ENCODE data around the gene ALPL.

ALPL gene

DNA sequence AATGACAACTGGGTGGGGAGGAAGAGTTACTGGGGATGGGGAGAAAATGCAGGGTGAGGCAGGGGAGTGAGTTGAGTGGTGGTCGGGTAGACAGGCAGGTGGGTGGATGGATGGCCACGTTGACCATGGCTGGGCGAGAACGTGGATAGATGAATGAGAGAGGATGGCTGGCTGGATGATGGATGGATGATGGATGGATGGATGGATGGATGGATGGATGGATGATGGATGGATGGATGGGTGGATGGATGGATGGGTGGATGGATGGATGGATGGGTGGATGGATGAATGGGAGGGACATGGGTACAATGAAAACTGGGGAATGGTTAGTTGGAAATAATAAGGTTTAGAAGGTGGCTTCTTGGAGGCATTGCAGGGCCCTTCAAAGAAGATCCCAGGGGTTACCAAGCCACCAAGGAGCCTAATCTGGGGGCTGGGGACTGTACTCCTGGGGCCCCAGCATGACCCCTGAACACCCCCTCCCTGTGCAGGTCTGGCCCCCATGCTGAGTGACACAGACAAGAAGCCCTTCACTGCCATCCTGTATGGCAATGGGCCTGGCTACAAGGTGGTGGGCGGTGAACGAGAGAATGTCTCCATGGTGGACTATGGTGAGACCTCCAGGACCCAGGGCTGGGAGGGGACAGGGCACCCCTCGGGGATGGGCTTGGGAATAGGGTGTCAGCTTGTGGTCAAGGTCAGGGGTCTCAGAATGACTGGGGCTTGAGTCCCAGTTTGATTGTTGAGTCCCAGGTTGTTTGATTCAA, 67.0 kb downstream of the ALPL start:
- DNase-seq (ENCODE audit: low spot score): no peak

DNA sequence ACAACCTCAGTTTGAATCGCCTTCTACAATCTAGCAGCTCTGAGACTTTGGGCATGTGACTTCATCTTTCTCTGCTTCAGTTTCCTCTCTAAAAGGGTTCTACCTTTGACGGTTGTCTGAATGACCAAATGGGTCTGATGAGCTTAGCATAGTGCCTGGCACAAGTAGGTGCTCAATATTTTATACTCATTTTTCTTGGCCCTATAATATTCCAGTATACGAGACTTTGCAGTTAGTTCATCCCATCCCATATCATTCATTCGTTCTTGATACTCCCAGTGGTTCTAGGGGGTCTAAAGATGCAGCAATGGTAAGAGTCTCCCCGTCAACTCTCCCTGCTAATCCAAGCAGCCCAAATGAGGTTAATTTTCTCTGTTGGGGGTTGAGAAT, 67.6 kb downstream of the ALPL start:
- DNase-seq (ENCODE audit: low spot score): no peak

DNA sequence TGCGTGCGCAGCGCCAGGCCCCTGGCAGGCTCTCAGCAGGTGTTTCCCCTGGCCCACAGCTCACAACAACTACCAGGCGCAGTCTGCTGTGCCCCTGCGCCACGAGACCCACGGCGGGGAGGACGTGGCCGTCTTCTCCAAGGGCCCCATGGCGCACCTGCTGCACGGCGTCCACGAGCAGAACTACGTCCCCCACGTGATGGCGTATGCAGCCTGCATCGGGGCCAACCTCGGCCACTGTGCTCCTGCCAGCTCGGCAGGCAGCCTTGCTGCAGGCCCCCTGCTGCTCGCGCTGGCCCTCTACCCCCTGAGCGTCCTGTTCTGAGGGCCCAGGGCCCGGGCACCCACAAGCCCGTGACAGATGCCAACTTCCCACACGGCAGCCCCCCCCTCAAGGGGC, 68.1 kb downstream of the ALPL start:
- no peak for DNase-seq (ENCODE audit: low spot score)

DNA sequence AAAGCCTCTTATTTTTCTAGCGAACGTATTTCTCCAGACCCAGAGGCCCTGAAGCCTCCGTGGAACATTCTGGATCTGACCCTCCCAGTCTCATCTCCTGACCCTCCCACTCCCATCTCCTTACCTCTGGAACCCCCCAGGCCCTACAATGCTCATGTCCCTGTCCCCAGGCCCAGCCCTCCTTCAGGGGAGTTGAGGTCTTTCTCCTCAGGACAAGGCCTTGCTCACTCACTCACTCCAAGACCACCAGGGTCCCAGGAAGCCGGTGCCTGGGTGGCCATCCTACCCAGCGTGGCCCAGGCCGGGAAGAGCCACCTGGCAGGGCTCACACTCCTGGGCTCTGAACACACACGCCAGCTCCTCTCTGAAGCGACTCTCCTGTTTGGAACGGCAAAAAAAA, 68.7 kb downstream of the ALPL start:
- no peak for DNase-seq (ENCODE audit: low spot score)

DNA sequence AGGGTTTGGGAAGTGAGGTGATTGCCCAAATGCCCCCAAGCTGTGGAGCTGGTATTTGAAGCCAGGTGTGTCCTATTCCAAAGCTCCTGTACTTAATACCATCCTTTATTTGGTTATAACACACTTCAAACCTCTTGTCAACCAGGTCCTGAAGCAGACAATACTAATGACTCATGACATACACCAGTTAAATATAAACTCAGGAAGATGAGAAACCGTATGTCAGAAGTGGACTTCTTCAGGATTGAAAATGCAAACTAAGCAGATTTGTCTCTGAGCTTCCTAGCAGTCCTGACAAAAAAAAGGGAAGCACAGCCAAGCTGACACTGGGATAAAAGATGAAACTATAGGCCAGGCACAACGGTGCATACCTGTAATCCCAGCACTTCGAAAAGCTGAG, 70.6 kb downstream of the ALPL start:
- no peak for DNase-seq (ENCODE audit: low spot score)

DNA sequence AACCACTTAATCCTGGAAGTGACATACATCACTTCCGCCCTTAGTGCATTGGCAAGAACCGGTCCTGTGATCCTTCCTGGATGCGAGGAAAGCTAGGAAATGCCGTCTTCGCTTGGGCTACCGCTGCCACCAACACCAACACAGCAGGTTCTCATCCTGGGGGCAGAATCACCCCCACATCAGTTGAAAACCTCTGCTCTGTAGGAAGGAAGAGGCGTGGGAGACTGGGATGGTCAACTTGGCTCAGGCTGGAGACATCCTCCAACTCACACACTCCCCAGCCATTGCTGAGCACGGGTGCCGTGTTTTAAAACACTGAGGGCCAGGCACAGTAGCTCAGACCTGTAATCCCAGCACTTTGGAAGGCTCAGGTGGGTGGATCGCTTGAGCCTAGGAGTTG, 74.9 kb downstream of the ALPL start:
- DNase-seq (ENCODE audit: low spot score): no peak

DNA sequence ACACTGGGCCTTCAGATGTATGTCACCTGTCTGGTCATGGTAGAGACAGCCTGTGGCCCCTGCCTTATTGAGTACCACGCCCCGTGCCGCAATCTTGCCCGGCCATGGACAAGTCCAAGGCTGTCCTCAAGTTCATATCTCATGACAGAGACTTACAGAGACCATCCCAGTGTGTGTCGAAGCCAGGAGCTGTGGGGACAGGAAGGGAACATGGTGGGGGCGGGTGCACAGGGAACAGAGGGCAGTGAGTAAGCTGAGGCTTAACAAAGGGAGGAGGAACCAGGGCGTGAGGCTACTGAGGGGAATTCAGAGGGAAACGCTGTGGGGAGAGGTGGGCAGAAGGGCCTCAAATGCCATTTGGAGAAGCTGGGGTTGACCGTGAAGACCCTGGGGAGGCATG, 75.8 kb downstream of the ALPL start:
- DNase-seq (ENCODE audit: low spot score): no peak

GRCh38 chr1:21586222-21586621, 77.0 kb downstream of the ALPL start:
- DNase-seq (ENCODE audit: low spot score): no peak

DNA sequence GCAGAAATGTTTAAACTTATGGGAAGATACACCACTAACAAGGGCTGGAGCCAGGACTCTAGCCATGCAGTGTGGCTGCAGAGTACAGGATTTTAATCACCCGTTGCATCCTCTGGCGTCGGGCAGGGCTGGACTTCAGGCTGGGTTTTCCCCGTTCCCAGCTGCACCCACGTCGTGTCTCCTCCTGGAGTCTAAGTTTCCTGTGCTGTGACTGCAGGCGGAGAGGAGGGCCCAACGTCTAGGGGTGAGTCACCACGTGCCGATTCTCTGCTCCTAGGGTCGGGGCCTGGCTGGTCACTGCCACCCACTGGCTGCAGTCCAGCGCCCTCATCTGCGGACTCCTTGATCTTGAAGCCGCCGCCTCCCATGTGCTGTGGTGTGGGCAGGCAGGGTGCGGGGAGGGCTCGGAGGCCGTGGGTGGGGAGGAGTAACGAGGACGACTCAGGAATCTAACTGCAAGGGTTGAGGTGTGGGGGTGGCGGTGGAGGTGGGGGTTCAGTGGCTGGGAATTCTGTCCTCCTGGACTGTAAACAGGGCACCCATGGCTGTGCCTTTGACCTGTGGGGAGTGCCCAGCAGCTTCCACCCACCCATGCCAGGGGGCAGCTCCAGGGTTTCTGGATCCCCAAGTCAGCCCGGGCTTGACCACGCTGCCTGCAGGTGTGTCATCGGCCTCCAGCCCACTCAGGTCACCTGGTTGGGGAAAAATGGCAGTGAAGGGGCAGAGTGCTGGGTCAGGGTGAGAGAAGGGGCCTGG, 77.8 kb downstream of the ALPL start:
- no peak for DNase-seq (ENCODE audit: low spot score)

DNA sequence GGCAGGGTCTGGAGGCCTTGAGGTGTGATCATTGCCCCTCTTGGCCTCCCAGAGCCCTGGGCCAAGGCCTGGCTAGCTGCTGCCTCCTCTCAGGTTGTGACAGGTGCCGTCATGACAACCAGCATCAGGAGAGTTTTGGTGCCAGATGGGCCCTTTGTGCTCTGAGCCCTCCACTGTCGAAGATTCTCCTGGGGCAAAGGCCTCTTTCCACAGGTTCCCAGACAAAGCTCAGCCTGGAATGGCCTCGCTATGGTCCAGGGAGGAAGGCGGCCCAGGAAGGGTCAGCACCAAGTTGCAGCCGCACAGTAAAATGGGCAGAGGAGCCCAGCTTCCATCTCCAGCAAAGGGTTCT, 78.4 kb downstream of the ALPL start:
- DNase-seq (ENCODE audit: low spot score): no peak

GRCh38 chr1:21589618-21590017, 80.4 kb downstream of the ALPL start:
- DNase-seq (ENCODE audit: low spot score): no peak

DNA sequence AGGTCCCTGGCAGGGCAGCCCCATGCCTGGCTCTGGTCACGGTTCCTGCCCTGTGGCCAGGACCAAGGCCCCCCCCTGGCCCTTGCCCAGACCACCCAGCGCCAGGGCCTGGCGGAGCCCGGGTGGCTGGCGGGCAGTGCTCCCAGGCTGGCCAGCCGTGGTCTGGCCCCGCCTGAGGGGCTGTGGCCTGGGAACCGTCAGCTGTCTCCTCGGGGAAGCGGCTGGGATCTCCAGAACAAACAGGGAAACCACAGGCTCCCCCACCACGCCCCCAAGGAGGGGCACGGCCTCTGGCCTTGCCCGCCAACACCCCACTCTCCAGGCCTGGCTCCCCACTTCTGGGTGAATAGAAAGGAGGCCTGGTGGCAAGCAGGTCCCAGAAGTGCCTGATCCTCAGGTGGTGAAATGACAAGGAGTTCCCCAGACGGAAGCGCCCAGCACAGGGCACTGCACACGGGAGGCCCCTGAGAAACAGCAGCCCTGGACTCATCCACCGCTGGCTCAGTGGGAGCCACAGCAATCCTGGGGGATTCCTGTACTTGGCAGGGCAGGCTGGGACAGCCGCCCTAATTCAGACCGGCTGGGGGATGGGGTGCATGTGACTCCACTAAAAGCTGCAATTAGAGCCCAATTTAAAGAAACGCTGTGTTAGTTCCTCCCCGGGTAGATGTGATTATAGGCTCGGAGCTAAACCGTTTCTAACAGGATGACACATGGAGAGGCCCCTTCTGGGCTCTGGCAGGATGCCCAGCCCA, 81.1 kb downstream of the ALPL start:
- no peak for DNase-seq (ENCODE audit: low spot score)

DNA sequence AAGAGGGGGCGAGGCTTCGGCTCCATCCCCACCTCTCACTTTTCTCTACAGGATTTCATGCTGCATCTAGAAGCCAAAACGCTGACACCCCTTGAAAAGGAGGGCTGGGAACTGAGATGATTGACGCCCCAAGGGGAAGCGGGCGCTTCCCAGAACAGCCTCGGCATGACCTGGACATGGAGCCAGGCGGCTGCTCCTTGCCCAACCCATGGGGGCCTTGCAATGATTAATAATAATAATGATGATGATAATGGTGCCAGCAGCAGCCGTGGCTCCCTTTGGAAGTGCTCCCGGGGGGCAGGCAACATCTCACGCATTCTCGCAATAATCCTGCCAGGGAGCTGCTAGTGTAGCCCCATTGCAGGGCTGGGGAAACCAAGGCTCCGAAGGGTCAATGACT, 81.7 kb downstream of the ALPL start:
- no peak for DNase-seq (ENCODE audit: low spot score)

DNA sequence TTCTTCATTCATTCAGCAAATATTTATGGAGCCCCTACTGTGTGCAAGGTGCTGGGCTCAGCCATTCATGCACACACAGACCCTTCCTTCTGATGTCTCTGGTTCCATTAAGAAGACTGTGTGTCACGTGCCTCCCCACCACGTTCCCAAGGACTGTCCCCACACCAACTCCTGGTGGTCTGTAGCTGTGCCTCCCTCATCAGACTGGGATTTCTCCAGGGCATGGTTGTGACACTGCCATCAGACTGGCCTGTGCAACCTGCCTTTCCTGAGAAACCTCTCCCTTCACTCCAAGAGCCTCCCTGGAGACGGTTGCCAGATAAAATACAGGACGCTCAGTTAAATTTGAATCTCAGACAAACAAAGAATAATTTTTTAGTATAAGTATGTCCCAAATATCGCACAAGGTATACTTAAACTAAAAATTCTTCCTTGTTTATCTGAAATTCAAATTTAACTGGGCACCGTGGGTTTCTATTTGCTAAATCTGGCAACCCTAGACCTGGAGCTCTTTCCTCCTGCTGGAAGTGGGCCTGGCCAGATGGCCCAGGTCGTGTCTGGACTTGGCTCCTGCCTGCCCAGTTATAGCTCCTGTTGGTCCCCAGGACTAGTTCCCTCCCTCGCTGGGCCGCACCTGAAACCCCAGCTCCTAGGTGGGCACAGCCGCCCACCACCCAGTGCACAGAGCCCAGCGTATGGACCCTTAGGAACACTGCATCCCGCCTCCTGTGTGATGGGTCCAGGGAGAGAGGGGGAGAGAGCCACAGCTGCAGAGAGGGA, 83.1 kb downstream of the ALPL start:
- no peak for DNase-seq (ENCODE audit: low spot score)

DNA sequence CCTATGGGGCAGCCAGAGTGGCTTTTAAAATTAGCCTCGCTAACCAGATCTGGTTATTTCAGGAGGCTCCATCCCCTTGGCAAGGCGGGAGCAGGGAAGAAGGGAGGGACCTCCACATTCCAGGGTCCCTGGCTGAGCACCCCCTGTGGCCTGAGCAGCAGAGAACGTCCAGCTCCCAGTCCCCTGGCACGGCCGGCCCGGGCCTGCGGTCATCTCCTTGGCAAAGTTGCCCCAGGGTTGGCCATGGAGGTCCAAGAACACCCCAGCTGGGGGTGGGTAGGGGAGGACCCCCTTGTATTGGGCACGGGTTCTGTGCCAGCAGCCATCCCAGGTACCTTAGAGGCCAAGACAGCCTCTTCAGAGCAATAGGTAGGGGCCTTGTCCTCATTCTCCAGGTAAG, 84.0 kb downstream of the ALPL start:
- DNase-seq (ENCODE audit: low spot score): no peak

GRCh38 chr1:21594501-21594900, 85.3 kb downstream of the ALPL start:
- no peak for DNase-seq (ENCODE audit: low spot score)

GRCh38 chr1:21594935-21595897, 86.0 kb downstream of the ALPL start:
- peak; percentile 20 for DNase-seq (ENCODE audit: low spot score)

DNA sequence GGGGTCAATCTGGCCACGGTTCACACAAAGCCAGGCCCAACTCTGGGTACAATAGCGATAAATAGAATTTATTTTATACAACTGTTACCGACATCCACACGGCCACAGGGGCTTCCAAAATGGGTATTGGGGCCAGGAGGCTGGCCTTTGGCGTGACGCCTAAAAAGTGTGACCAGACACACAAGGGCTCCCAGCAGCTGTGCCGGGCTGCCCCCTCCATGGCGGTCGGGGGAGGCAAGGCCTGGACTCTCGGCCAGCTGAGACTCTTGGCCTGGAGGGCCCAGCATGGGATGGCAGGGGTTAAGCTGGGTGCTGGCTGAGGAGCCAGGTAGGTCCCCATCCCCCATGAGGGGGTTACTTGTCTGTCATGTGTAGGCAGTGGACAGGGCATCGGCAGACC, 87.0 kb downstream of the ALPL start:
- no peak for DNase-seq (ENCODE audit: low spot score)

DNA sequence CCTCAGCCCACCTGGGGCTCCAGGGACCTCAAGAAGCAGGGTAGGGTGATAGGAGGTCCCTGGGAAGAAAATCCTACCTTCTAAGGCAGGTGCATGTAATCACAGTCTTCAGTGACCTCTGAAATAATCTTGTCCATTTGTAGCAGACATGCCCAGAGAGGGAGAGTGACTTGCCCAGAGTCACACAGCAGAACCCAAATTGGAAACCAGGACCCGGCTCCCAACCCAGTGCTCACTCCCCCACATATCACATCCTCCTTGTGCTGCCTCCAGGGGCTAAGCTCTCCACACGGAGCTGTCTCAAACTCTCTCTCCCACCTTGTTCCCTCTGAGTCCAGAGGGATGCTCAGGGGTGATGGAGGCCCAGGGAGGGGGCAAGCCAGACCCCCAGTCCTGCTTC, 87.4 kb downstream of the ALPL start:
- DNase-seq (ENCODE audit: low spot score): no peak

DNA sequence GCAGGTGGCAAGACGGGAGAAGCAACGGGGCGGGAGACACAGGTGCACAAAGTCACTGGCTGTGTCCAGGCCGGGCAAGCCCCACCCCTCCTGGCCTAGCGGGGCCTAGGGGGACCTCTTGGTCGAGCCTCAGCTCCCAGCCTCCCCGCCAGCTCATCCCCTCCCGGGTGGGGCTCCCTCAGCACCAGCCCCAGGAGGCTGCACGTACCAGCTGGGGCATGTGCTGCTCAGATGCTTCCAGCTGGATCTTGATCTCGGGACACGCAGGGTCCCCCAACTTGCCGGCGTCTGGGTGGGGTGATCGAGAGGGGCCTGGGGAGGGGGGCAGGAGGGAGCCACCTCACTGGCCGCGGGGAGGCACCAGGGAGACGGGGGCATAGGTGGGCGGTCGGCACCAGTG, 88.5 kb downstream of the ALPL start:
- no peak for DNase-seq (ENCODE audit: low spot score)

DNA sequence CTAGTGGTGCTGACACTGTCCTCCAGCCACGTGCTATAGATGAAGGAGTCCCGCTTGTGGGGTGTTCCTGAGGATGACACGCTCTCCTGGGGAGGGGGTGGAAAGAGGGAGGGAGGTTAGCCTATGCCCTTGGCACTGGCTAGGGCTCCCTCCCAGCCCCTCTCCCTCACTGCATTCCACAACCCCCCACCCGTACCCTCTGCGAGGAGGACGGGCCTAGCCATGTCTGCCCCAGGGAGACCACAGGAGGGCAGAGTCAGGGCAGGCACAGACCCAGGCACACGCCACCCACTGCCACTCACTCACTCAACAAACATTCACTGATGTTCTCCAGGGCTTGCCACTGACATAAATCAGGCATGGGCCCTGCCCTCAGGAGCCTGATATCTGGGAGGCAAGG, 89.2 kb downstream of the ALPL start:
- DNase-seq (ENCODE audit: low spot score): no peak

Measured in CD4-positive, alpha-beta T cell treated with Interleukin-15 for 4 hours (primary cell).